Measurements from ENCODE around the gene RHBDD3. TPM values are rescaled to one million over a fixed set of nuclear protein-coding genes. Genes with fewer than 3 reads are reported as not detected.

The RHBDD3 gene
- total and polyA plus RNA-seq, 2 donors (not counting 1 experiment from before 2014, with no cell fraction given): 11.9 to 12.5 TPM

DNA sequence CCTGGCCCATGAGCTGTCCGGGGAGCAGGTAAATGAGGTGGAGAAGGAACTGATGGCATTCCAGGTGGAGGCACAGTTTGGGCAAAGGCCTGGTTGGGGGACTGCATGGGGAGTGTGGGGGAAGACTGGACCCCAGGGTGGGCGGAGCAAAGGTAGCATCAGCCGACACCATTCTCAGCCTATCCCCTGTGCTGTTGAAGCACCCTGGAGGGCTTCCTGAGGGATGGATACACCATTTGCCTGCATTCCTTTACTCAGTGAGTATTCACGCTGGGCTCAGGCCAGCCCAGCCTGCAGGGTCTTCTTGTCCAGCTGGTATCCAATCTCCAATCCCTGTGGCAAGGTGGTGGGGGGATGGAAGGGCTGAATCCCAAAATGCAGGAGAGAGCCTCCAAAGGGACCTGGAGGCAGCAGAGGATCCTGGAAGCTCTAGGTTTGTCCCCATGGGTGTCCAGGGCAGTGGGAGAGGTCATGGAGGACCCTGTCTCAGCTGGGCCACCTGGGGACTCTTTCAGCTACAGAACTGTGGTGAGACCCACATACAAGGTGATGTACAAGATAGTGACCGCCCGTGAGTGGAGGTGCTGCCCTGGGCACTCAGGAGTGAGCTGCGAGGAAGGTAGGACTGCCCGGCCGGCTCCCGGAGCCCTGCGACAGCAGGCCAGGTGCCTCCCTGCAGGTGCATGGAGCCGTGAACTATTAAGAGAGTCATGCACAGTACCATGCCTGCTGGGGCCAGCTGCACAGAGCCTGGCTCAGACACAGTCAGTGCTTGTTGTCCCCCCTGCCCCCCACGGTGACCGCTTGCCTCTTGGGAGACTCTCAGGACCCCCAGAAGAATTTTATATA is 52.5 kb downstream of the RHBDD3 start:
- ChIA-PET POLR2A (no interaction called here), CTCF (interaction anchor here (1.8 kb wide), 1 partner anchor 30 kb away, joined by 6 read pairs; no protein-coding TSS in a partner anchor)
- intact Hi-C loops (cut with micrococcal nuclease): no loop called here
- H3K9ac ChIP-seq (ENCODE audit: low read length): no peak overlapping the region
- Mint-ChIP-seq H3K27me3 (peaks cover 42% of the 10 kb centered on the region), H3K4me3 (no peak overlapping the region), H3K27ac (no peak overlapping the region), H3K4me1 (no peaks in the 10 kb centered on the region), H3K9me3 (ENCODE audit: insufficient read depth) (no peaks in the 10 kb centered on the region)
- H3K4me1 ChIP-seq (ENCODE audit: control insufficient read depth in 2 of 2, insufficient read depth in 2 of 2, low read length in 2 of 2): no peaks in the 10 kb centered on the region
- peaks cover 0 to 38% (median 3%) of the 10 kb centered on the region in 4 experiments for H3K27me3 ChIP-seq (replicated peaks in 1 of 4; ENCODE audit: control extremely low read depth in 1 of 4, control insufficient read depth in 3 of 4, insufficient read depth in 4 of 4, low read length in 3 of 4)
- H2AFZ ChIP-seq (ENCODE audit: insufficient read depth, low read depth, low read length, poor library complexity, severe bottlenecking): no peak overlapping the region
- H3K4me2 ChIP-seq (replicated peaks; ENCODE audit: low read depth, low read length, poor library complexity, severe bottlenecking): no peak overlapping the region
- no peak overlapping the region for H3K4me3 ChIP-seq (ENCODE audit: control extremely low read depth in 1 of 5, extremely low read depth in 1 of 5, insufficient read depth in 1 of 5, low read depth in 2 of 5, low read length in 4 of 5)
- no peaks in the 10 kb centered on the region for H3K79me2 ChIP-seq (ENCODE audit: control insufficient read depth, insufficient read depth, low read length)
- H3K27ac ChIP-seq (ENCODE audit: low read length in 2 of 2): no peak overlapping the region
- DNase-seq (no peak), ATAC-seq (ENCODE audit: low read depth) (no peak)
- no peaks in the 10 kb centered on the region for H4K20me1 ChIP-seq (ENCODE audit: control insufficient read depth, insufficient read depth, low read length, poor library complexity, severe bottlenecking)
- 73% methylated on average over 14 of the region's 14 CpGs for WGBS (ENCODE audit: insufficient coverage)
- TF ChIP-seq EZH2 (IDR thresholded peaks at IDR 0.05; ENCODE audit: borderline replicate concordance, insufficient read depth, low read depth, low read length, poor library complexity, severe bottlenecking): no peak
- no peak for TF ChIP-seq CTCF (IDR thresholded peaks at IDR 0.05)
- H3K9me3 ChIP-seq (ENCODE audit: control extremely low read depth in 1 of 3, control insufficient read depth in 2 of 3, insufficient read depth in 1 of 3, low read length in 2 of 3): no peaks in the 10 kb centered on the region
- no peaks in the 10 kb centered on the region for H3K36me3 ChIP-seq (replicated peaks in 1 of 2; ENCODE audit: control extremely low read depth in 1 of 2, control insufficient read depth in 1 of 2, extremely low read depth in 1 of 2, insufficient read depth in 2 of 2, low read length in 1 of 2)

DNA sequence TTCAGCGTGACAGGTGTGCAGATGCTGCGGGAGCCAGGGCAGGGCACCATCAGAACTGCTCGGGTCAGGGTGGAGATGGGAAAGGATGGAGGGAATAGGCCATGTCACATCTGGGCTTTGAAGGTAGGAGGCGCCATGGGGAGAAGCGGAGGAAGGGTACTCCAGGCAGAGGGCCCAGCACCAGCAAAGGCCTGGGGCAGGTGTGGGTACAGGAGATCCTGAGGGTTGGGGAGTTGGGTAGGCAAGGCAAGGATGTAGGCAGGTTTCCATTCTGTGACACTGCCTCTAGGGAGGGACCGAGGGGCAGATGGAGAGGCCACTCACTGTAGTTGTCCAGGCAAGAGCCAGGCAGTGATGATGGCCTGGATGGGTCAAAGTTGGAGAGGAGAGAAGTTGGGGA is 53.5 kb downstream of the RHBDD3 start:
- H2AFZ ChIP-seq (ENCODE audit: insufficient read depth, low read depth, low read length, poor library complexity, severe bottlenecking): no peak overlapping the region
- TF ChIP-seq EZH2 (IDR thresholded peaks at IDR 0.05; ENCODE audit: borderline replicate concordance, insufficient read depth, low read depth, low read length, poor library complexity, severe bottlenecking) (no peak), CTCF (IDR thresholded peaks at IDR 0.05) (no peak)
- ATAC-seq (ENCODE audit: low read depth) (no peak), DNase-seq (no peak)
- H3K4me3 Mint-ChIP-seq: no peak overlapping the region
- ChIA-PET POLR2A (no interaction called here), CTCF (interaction anchor here (1.3 kb wide), 1 partner anchor 12 kb away, joined by 3 read pairs; no protein-coding TSS in a partner anchor)
- H3K4me3 ChIP-seq (ENCODE audit: control extremely low read depth in 1 of 5, extremely low read depth in 1 of 5, insufficient read depth in 1 of 5, low read depth in 2 of 5, low read length in 4 of 5): no peak overlapping the region
- no peak overlapping the region for H3K27ac Mint-ChIP-seq
- no peak overlapping the region for H3K27ac ChIP-seq (ENCODE audit: low read length in 2 of 2)
- H3K9me3 Mint-ChIP-seq (ENCODE audit: insufficient read depth): no peaks in the 10 kb centered on the region
- H4K20me1 ChIP-seq (ENCODE audit: control insufficient read depth, insufficient read depth, low read length, poor library complexity, severe bottlenecking): no peaks in the 10 kb centered on the region
- WGBS (ENCODE audit: insufficient coverage): 99% methylated on average over 6 of the region's 6 CpGs
- peaks cover 4 to 6% of the 10 kb centered on the region in 2 donors for H3K4me1 ChIP-seq (ENCODE audit: control insufficient read depth in 2 of 2, insufficient read depth in 2 of 2, low read length in 2 of 2)
- peaks cover 36% of the 10 kb centered on the region for H3K27me3 Mint-ChIP-seq
- H3K9ac ChIP-seq (ENCODE audit: low read length): no peak overlapping the region
- H3K9me3 ChIP-seq (ENCODE audit: control extremely low read depth in 1 of 3, control insufficient read depth in 2 of 3, insufficient read depth in 1 of 3, low read length in 2 of 3): no peaks in the 10 kb centered on the region
- no peak overlapping the region for H3K4me2 ChIP-seq (replicated peaks; ENCODE audit: low read depth, low read length, poor library complexity, severe bottlenecking)
- no peaks in the 10 kb centered on the region for H3K36me3 ChIP-seq (replicated peaks in 1 of 2; ENCODE audit: control extremely low read depth in 1 of 2, control insufficient read depth in 1 of 2, extremely low read depth in 1 of 2, insufficient read depth in 2 of 2, low read length in 1 of 2)
- peaks cover 0 to 47% (median 3%) of the 10 kb centered on the region in 4 experiments for H3K27me3 ChIP-seq (replicated peaks in 1 of 4; ENCODE audit: control extremely low read depth in 1 of 4, control insufficient read depth in 3 of 4, insufficient read depth in 4 of 4, low read length in 3 of 4)
- peaks cover 4% of the 10 kb centered on the region for H3K4me1 Mint-ChIP-seq
- intact Hi-C loops (cut with micrococcal nuclease): no loop called here
- H3K79me2 ChIP-seq (ENCODE audit: control insufficient read depth, insufficient read depth, low read length): no peaks in the 10 kb centered on the region

Data from B cell (primary cell).